ENCODE measurements around the gene RGMB.
"Not testable (repeated sequence)": the region's sequence is repeated elsewhere in the genome, so short reads cannot be mapped to it uniquely, and the experiment has no call there.

- TF ChIP-seq EP300, POLR2AphosphoS5, CTCF, POLR2A (IDR thresholded peaks at IDR 0.05): not testable (repeated sequence)
Measured at GRCh38 chr5:98752331-98752730, 21.1 kb upstream of the RGMB start.

Measured in gastroesophageal sphincter (tissue), 3 donors.